Neural cell (in vitro differentiated cells): ENCODE measurements around the gene ADCY2.

Source experiments
- POLR2AphosphoS5 ChIP-seq: IDR thresholded peaks from 2 replicates; pipeline ENCODE4 v1.6.1; 2012
- TAF1 ChIP-seq: IDR thresholded peaks from 2 replicates; pipeline ENCODE4 v1.6.1; 2012; ENCODE audit warnings: low read depth
- TF ChIP-seq, protein P1 (sequence below): fragments of 450-650 bp; IDR thresholded peaks from 2 replicates; pipeline ENCODE4 v1.5.1; 2014; ENCODE audit warnings: antibody characterized with exemption, mild to moderate bottlenecking, moderate library complexity; ENCODE audit not compliant: poor library complexity, severe bottlenecking

DNA sequence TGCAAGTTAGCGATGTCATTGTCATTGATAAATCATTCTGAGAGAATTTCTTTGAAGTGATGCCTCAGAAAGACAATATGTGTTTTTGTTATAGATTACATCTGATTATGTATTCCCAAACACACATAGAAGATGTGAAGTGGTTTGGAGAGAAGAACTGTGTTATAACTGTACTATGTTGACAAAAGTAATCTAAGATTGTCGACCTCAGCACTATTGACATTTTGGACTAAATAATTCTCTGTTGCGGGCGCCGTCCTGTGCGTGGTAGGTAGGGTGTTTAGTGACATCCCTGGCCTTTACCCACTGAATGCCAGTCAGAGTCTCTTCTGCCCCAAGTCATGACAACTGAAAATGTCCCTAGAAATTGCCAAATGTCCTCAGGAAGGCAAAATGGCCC lies 377.2 kb downstream of the ADCY2 start:
- TF ChIP-seq POLR2AphosphoS5 = no peak
- TF ChIP-seq TAF1 = no peak
- TF ChIP-seq, protein P1, sequence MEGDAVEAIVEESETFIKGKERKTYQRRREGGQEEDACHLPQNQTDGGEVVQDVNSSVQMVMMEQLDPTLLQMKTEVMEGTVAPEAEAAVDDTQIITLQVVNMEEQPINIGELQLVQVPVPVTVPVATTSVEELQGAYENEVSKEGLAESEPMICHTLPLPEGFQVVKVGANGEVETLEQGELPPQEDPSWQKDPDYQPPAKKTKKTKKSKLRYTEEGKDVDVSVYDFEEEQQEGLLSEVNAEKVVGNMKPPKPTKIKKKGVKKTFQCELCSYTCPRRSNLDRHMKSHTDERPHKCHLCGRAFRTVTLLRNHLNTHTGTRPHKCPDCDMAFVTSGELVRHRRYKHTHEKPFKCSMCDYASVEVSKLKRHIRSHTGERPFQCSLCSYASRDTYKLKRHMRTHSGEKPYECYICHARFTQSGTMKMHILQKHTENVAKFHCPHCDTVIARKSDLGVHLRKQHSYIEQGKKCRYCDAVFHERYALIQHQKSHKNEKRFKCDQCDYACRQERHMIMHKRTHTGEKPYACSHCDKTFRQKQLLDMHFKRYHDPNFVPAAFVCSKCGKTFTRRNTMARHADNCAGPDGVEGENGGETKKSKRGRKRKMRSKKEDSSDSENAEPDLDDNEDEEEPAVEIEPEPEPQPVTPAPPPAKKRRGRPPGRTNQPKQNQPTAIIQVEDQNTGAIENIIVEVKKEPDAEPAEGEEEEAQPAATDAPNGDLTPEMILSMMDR = no peak
